ENCODE measurements around the gene RPS27L. TPM values are rescaled to one million over a fixed set of nuclear protein-coding genes. Genes with fewer than 3 reads are reported as not detected.

RPS27L gene
- total and polyA plus RNA-seq, 2 of the 8 experiments (the other 6 are each of a cell fraction or from before 2014, with no cell fraction given): 115 to 143 TPM

GRCh38 chr15:63187589-63188226, 30.4 kb upstream of the RPS27L start:
- H3K36me3 ChIP-seq (ENCODE audit: control insufficient read depth in 2 of 4, insufficient read depth in 4 of 4, low read length in 3 of 4): no peaks in the 10 kb centered on the region
- ChIA-PET CTCF (ENCODE audit: partially characterized antibody) (interaction anchor here (0.6 to 0.8 kb wide), 2 partner anchors 12 to 22 kb away, joined by 3 read pairs; no protein-coding TSS in a partner anchor), POLR2A (ENCODE audit: partially characterized antibody) (interaction anchor here (0.7 to 1.8 kb wide), 3 partner anchors 12 to 141 kb away, joined by 3 to 6 read pairs (median 3); no protein-coding TSS in a partner anchor)
- H3K9me3 ChIP-seq (ENCODE audit: insufficient read depth in 2 of 2, low read depth in 1 of 2, low read length in 1 of 2): no peaks in the 10 kb centered on the region
- no peak for DNase-seq (ENCODE audit: low read depth in 1 of 2, low spot score in 2 of 2)
- no peak for FAIRE-seq
- H2AFZ ChIP-seq (ENCODE audit: low read length): no peak overlapping the region
- no peaks in the 10 kb centered on the region; the same call in 1 of the 2 replicates for H3K79me1 ChIP-seq (ENCODE audit: low read depth, low read length)
- TF ChIP-seq POLR2AphosphoS5 (IDR thresholded peaks at IDR 0.05; ENCODE audit: low read depth, low read length) (no peak), BCL11A (IDR thresholded peaks at IDR 0.05; ENCODE audit: low read depth in 2 of 2, low read length in 2 of 2) (no peak), EZH2 (IDR thresholded peaks at IDR 0.05; ENCODE audit: low read depth, low read length, severe bottlenecking) (no peak), SAP30 (IDR thresholded peaks at IDR 0.05; ENCODE audit: insufficient read depth, insufficient replicate concordance, low read length) (no peak), POLR2A (IDR thresholded peaks at IDR 0.05; ENCODE audit: control extremely low read depth in 1 of 2, low read depth in 2 of 2, low read length in 2 of 2) (no peak)
- H2BK15ac ChIP-seq (ENCODE audit: low read length): no peak overlapping the region
- H4K20me1 ChIP-seq (replicated peaks in 1 of 2; ENCODE audit: control insufficient read depth in 1 of 2, insufficient read depth in 2 of 2, low read length in 2 of 2): peaks cover 0 to 2% of the 10 kb centered on the region in 2 experiments
- H4K8ac ChIP-seq (ENCODE audit: extremely low read depth, insufficient read depth, low read length): no peak overlapping the region
- no peak overlapping the region for H3K9ac ChIP-seq (replicated peaks in 1 of 4; ENCODE audit: extremely low read depth in 1 of 4, low read depth in 3 of 4, low read length in 3 of 4)
- no peak overlapping the region; a peak in 1 of 4 replicates for H3K4me2 ChIP-seq (ENCODE audit: insufficient read depth in 1 of 2, low read depth in 2 of 2, low read length in 2 of 2)
- no peak overlapping the region for H3K23ac ChIP-seq (ENCODE audit: insufficient read length)
- H3K27me3 ChIP-seq (replicated peaks in 1 of 4; ENCODE audit: control insufficient read depth in 3 of 4, extremely low read depth in 1 of 4, insufficient read depth in 3 of 4, low read length in 3 of 4): no peaks in the 10 kb centered on the region
- H2BK120ac ChIP-seq (replicated peaks; ENCODE audit: low read depth, low read length): no peak overlapping the region
- H3K14ac ChIP-seq (ENCODE audit: insufficient read length): no peak overlapping the region
- H3K4me3 ChIP-seq (ENCODE audit: extremely low read depth in 1 of 4, insufficient read depth in 2 of 4, low read depth in 3 of 4, low read length in 4 of 4): no peak overlapping the region; a peak in 1 of 8 replicates
- no peak overlapping the region for H4K91ac ChIP-seq (replicated peaks; ENCODE audit: insufficient read length, low read length)
- peaks cover 0 to 2% (median 0%) of the 10 kb centered on the region in 4 experiments; a peak in 1 of 7 replicates for H3K4me1 ChIP-seq (replicated peaks in 1 of 4; ENCODE audit: control insufficient read depth in 3 of 4, insufficient read depth in 4 of 4, low read length in 3 of 4)
- H3K79me2 ChIP-seq (ENCODE audit: control insufficient read depth in 1 of 2, insufficient read depth in 2 of 2, low read length in 2 of 2): peaks cover 5 to 30% of the 10 kb centered on the region in 2 experiments
- H2BK20ac ChIP-seq (ENCODE audit: low read length): no peak overlapping the region
- no peak overlapping the region for H3K4ac ChIP-seq (replicated peaks; ENCODE audit: insufficient read length, low read depth, low read length)
- no peak overlapping the region; the same call in 1 of the 2 replicates for H3K18ac ChIP-seq (ENCODE audit: extremely low read depth, low read length)
- no peak overlapping the region for H2BK12ac ChIP-seq (ENCODE audit: low read depth, low read length)
- no peak overlapping the region for H3K27ac ChIP-seq (ENCODE audit: low read depth, low read length)
- peaks cover 6% of the 10 kb centered on the region; the same call in 1 of the 2 replicates for H3K23me2 ChIP-seq (ENCODE audit: low read depth, low read length)
- H2AK5ac ChIP-seq (ENCODE audit: low read depth, low read length): no peak overlapping the region
- WGBS, 2 experiments (ENCODE audit: extremely low coverage in 1 of 2, insufficient coverage in 1 of 2, insufficient read length in 1 of 2, insufficient replicate concordance in 2 of 2, low coverage in 1 of 2, low lambda C conversion rate in 2 of 2, missing lambda C conversion rate in 1 of 2): 94% methylated on average over 5 of the region's 5 CpGs; no CpG with 5 or more reads in 1 of the 2 experiments
- H4K5ac ChIP-seq (ENCODE audit: insufficient read length, low read depth, low read length): no peak overlapping the region
- no peak overlapping the region for H2BK5ac ChIP-seq (ENCODE audit: low read depth, low read length)
- no peak overlapping the region for H3K56ac ChIP-seq (replicated peaks; ENCODE audit: insufficient read length, low read depth, low read length)

Data from H1 (cell line).